ENCODE results near the gene TTC3.
A peak's percentile ranks its signal among the peaks of the same experiment; 100 is the strongest.
"Not testable (repeated sequence)": the region's sequence is repeated elsewhere in the genome, so short reads cannot be mapped to it uniquely, and the experiment has no call there.

The TTC3 gene, protein sequence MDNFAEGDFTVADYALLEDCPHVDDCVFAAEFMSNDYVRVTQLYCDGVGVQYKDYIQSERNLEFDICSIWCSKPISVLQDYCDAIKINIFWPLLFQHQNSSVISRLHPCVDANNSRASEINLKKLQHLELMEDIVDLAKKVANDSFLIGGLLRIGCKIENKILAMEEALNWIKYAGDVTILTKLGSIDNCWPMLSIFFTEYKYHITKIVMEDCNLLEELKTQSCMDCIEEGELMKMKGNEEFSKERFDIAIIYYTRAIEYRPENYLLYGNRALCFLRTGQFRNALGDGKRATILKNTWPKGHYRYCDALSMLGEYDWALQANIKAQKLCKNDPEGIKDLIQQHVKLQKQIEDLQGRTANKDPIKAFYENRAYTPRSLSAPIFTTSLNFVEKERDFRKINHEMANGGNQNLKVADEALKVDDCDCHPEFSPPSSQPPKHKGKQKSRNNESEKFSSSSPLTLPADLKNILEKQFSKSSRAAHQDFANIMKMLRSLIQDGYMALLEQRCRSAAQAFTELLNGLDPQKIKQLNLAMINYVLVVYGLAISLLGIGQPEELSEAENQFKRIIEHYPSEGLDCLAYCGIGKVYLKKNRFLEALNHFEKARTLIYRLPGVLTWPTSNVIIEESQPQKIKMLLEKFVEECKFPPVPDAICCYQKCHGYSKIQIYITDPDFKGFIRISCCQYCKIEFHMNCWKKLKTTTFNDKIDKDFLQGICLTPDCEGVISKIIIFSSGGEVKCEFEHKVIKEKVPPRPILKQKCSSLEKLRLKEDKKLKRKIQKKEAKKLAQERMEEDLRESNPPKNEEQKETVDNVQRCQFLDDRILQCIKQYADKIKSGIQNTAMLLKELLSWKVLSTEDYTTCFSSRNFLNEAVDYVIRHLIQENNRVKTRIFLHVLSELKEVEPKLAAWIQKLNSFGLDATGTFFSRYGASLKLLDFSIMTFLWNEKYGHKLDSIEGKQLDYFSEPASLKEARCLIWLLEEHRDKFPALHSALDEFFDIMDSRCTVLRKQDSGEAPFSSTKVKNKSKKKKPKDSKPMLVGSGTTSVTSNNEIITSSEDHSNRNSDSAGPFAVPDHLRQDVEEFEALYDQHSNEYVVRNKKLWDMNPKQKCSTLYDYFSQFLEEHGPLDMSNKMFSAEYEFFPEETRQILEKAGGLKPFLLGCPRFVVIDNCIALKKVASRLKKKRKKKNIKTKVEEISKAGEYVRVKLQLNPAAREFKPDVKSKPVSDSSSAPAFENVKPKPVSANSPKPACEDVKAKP (N-terminal part only)

DNA sequence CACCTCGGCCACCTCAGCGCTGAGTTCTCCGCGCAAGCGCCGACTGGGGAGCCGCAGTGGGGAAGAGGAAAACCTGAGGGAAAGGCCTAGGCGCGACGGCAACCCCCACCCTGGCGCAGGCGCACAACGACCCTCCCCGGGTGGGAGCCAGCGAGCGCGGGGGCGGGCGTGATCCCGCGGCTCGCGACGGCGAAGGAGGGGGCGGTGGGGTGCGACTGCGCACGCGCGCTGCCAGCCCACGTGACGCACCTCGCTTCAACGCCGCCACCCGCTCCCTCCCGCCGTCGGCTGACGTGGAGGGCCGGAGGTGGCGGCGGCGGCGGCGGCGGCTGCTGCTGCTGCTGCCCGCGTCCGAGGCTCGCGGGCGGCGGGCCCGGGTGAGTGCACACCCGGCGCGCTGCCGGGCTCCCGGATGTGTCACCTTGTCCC is at the start of gene TTC3, which contains the start of gene PIGP:
Gene TTC3 (plus strand): TSS at position 267 of the 429 bp plus-strand sequence. CDS start 14,004 bp downstream, outside the sequence.
Gene PIGP (minus strand): TSS at position 84 of the 429 bp plus-strand sequence. CDS start 556 bp downstream, outside the sequence.
- peak; percentile 97 for DNase-seq

DNA sequence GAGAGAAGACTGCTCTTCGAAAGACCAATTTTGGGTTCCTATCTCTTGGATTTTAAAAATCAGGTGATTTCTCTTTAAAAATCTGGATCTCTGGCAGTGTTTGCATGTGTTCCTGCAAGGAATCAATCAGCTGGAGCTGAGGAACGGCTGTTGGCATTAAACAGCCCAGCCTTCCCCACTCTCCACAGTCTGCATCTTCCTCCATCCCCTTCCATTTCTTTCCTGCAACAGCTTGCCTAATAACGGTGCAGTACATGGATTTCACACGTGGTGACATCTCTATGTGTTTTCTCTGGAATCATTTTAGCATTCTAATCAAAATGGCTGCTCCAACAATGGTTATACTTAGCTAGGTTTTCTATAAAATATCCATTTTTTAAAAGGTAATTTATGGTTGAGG is 46.6 kb upstream of the TTC3 start:
- peak; percentile 38 for DNase-seq

DNA sequence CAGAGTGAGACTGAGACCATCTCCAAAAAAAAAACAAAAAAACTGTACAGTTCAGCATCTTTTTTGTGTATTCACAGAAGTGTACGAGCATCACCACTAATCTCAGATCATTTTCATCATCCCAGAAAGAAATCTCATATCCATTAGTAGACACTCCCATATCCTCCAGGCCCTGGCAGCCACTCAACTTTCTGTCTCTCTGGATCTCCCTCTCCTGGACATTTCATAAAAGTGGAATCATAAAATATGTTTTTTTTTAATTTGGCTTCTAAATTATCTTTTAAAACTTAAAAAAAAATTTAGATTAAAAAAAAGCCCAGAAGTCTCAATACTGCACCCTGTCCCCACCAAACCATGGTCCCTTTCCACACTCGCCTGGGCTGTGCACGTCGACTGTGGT is 44.5 kb upstream of the TTC3 start:
- no peak for DNase-seq

- DNase-seq: no peak
Measured at GRCh38 chr21:37030864-37031263, 42.2 kb upstream of the TTC3 start.

GRCh38 chr21:37032293-37032692 is 40.8 kb upstream of the TTC3 start:
- DNase-seq: no peak

GRCh38 chr21:37032877-37033471 is 40.1 kb upstream of the TTC3 start:
- no peak for DNase-seq

- not testable (repeated sequence) for DNase-seq
Measured at GRCh38 chr21:37034394-37034793, 38.7 kb upstream of the TTC3 start.

DNA sequence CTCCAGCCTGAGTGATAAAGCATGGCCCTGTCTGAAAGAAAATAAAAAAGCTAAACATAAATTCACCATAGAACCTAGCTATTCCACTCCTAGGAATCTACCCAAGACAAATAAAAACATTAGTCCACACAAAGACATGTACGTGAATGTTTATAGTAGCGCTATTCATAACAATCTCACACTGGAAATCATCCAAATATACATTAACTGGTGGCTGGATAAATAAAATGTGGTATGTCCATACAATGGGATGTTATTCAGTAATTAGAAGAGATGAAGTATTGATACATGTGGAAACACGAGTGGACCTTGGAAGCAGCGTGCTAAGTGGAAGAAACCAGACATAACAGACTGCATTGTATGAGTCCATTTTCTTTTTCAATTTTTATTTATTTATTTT is 36.9 kb upstream of the TTC3 start:
- no peak for DNase-seq

DNA sequence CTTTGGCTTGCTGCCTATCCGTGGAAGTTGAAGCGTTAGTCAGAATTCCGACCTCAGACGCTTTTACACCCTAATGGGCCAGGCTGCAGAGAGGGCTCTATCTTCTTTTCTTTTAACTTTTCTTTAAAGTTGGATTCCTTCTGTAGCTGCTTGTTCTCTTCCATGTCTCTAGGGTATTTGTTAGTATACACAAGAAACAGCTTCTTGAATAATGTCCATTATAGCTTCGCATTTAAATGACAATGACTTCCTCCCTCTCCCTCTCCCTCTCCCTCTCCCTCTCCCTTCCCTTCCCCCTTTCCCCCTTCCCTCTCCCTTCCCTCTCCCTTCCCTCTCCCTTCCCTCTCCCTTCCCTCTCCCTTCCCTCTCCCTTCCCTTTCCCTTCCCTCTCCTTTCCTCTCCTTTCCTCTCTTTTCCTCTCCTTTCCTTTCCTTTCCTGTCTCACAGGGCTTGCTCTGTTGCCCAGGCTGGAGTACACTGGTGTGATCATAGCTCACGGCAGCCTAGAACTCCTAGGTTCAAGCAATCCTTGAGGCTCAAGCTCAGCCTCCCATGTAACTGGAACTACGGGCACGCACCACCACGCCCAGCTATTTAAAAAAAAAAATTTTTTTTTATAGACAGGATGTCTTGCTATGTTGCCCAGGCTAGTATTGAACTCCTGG is 33.5 kb upstream of the TTC3 start:
- DNase-seq: no peak

DNA sequence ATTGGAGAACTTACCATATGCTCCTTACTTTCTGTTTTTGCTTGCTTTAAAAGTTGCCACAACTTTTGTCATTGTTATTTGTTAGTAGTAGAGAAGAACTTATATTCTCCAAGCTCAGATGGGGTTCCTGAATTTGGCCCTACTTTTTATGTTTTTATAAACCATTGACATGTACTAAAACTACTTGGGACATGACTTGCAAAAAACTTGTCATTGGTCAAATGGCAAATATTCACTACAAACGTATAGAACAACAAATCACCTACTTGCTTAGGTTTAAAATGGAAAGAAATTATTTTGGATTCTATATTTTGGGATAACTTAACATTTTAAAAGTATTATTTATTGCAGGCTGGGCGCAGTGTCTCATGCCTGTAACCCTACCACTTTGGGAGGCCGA is 32.8 kb upstream of the TTC3 start:
- DNase-seq: no peak

DNA sequence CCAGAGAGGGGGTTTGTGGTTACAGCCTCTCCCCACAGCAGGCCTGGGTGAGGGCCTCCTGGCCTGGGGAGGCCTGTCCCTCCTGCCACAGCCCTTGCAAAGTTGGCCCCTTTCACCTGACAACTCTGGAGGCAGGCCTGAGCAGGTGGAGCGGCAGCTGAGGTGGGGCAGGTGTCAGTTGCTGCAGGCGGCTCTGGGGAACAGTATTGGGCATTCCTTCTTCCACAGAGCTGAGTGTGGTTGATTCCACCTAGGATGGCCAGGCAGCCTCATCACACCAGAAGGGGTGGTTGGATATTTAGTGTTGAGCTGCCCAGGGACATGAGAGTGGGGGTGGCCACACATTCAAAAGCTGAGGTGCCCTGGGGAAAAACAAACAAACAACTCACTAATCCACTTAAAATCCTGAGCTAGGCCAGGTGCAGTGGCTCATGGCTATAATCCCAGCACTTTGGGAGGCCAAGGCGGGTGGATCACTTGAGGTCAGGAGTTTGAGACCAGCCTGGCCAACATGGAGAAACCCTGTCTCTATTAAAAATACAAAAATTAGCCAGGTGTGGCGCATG is 31.3 kb upstream of the TTC3 start:
- DNase-seq: no peak

DNA sequence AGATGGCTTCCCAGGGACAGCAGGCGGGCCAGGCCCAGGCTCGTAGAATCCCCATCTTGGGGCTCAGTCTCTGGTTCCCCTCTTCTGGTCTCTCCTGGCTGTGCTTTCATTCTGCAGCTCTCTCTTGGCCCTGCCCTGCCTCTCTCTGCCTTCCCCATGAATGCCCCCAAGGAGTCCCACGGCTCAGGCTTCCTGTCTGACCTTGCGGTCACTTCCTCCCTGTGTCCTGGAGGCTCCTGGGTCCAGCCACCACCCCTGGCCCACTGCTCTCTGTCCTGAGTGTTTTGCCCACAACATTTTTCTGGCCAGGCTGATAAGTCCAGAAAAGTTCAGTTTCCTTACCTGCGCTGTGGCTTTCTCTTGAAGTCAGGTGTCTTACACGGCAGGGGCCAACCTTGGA is 29.2 kb upstream of the TTC3 start:
- DNase-seq: no peak

DNA sequence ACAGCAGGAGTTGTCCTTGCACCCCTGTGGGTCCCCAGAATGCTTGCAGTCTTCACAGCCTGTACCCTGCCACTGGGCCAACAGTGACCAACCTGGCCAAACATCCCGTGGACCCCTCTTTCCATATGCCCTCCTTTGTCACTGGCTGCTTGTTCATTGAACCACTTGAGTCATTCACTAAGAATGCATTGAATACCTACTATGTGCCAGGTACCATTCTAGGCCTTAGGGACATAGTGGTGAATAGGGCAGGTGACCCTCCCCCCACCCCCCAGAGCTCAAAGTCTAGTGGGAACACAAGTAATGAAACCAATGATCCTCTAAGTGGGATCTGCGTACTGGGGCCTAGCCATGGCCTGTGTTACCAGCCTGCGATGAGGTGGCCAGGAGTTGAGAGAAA is 28.4 kb upstream of the TTC3 start:
- DNase-seq: no peak

DNA sequence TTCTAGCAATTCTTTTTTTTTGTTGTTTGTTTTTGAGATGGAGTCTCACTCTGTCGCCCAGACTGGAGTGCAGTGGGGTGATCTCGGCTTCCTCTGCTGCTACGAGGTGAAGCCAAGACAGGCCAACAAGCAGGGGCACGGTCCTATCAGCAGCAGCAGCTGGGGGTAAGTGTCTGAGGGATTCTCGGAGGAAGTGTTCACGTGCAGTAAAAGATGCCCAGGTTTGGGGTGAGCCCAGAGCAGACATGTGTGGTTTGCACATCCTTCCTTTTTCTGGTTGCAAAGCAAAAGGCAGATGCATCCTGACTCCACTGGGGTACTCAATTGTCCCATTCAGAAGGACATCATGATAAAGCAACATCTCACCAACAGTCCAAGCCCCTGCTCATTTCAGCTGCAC is 27.9 kb upstream of the TTC3 start:
- no peak for DNase-seq

- DNase-seq: no peak
Measured at GRCh38 chr21:37045556-37045955, 27.5 kb upstream of the TTC3 start.

DNA sequence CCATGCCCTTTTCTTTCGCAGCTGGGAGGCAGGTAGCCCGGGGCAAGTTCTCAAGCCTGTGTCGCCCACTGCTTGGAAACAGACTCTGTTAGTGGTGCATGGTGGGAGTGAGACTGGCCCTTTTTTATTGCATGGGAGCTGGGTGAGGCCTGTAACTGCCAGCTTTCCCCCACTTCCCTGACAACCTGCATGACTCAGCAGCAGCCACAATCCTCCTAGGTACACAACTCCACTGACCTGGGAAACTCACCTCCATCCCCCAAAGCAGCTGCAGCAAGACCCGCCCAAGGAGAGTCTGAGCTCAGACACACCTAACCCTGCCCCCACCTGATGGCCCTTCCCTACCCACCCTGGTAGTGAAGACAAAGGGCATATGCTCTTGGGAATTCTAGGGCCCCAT is 26.0 kb upstream of the TTC3 start:
- no peak for DNase-seq

- DNase-seq: not testable (repeated sequence)
Measured at GRCh38 chr21:37049741-37050140, 23.3 kb upstream of the TTC3 start.

- DNase-seq: no peak
Measured at GRCh38 chr21:37055271-37055855, 17.7 kb upstream of the TTC3 start.

DNA sequence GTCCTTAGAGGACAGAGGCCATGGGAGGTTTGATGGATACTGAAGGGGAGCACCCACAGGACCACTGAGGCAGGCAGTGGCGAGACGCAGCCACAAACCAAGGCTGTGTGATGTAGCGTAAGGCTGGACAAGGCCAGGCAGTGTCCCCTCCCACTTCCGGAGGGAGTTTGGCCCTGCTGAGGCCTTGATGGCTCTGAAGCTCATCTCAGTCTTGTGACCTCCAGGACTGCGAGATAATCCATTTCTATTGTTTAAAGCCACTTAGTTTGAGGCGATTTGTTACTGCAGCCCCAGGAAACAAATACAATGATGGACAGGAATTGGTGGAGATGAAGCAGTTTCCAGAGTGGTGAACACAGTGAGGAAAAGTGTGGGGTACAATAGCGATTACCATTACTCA is 15.4 kb upstream of the TTC3 start:
- DNase-seq: no peak

GRCh38 chr21:37058261-37058660 is 14.8 kb upstream of the TTC3 start:
- no peak for DNase-seq

- no peak for DNase-seq
Measured at GRCh38 chr21:37059181-37059580, 13.9 kb upstream of the TTC3 start.
